Fibroblast of skin of left quadriceps (primary cell): ENCODE results near the gene TMEM203.

ENCODE experiments used
- DNase-seq, 2 experiments: peaks; one replicate each; pipeline ENCODE4 v3.0.0-alpha.2; 2013; ENCODE audit warnings: low read depth in 2 of 2

Gene TMEM203

GRCh38 chr9:137198051-137198901, 7.2 kb downstream of the TMEM203 start:
- DNase-seq: no peak

- no peak for DNase-seq
Observed at GRCh38 chr9:137195525-137196220, 9.8 kb downstream of the TMEM203 start.

GRCh38 chr9:137194909-137195308, 10.5 kb downstream of the TMEM203 start:
- no peak for DNase-seq

GRCh38 chr9:137194388-137194787, 11.1 kb downstream of the TMEM203 start:
- DNase-seq: no peak

GRCh38 chr9:137193771-137194170, 11.7 kb downstream of the TMEM203 start:
- DNase-seq: no peak

- no peak for DNase-seq
Observed at GRCh38 chr9:137192859-137193258, 12.6 kb downstream of the TMEM203 start.

GRCh38 chr9:137192448-137192780, 13.0 kb downstream of the TMEM203 start:
- DNase-seq: no peak

- DNase-seq: no peak
Observed at GRCh38 chr9:137191691-137192447, 13.6 kb downstream of the TMEM203 start.

- DNase-seq: no peak
Observed at GRCh38 chr9:137191245-137191644, 14.2 kb downstream of the TMEM203 start.

- DNase-seq: no peak
Observed at GRCh38 chr9:137190315-137190856, 15.1 kb downstream of the TMEM203 start.

GRCh38 chr9:137189297-137190295, 15.9 kb downstream of the TMEM203 start:
- no peak for DNase-seq

GRCh38 chr9:137188490-137189296, 16.8 kb downstream of the TMEM203 start, which contains the start of the genes ANAPC2 and SSNA1:
TSS of gene ANAPC2 (minus strand) at chr9:137188560. CDS start at chr9:137188532, 28 bp downstream.
TSS of gene SSNA1 (plus strand) at chr9:137188676. CDS start at chr9:137188727, 51 bp downstream.
- DNase-seq: peak; percentile 80

- DNase-seq: no peak
Observed at GRCh38 chr9:137188086-137188489, 17.4 kb downstream of the TMEM203 start.

GRCh38 chr9:137187386-137187785, 18.1 kb downstream of the TMEM203 start:
- no peak for DNase-seq

- no peak for DNase-seq
Observed at GRCh38 chr9:137186385-137186784, 19.1 kb downstream of the TMEM203 start.

- DNase-seq: no peak
Observed at GRCh38 chr9:137185921-137186320, 19.5 kb downstream of the TMEM203 start.

- DNase-seq: no peak
Observed at GRCh38 chr9:137184881-137185660, 20.4 kb downstream of the TMEM203 start.

GRCh38 chr9:137183980-137184595, 21.4 kb downstream of the TMEM203 start:
- no peak for DNase-seq

- DNase-seq: no peak
Observed at GRCh38 chr9:137182836-137183235, 22.6 kb downstream of the TMEM203 start.
